GM23248 (cell line): Measurements from ENCODE around the gene CCDC85B.

Experiments
- EZH2 ChIP-seq: fragments of 200-600 bp; sonication (generic); IDR thresholded peaks from 2 replicates; pipeline ENCODE4 v1.6.1; 2018; ENCODE audit warnings: antibody characterized with exemption, mild to moderate bottlenecking; ENCODE audit not compliant: insufficient read depth, poor library complexity, severe bottlenecking
- EZH2phosphoT487 ChIP-seq: fragments of 200-600 bp; sonication (generic); IDR thresholded peaks from 2 replicates; pipeline ENCODE4 v1.6.1; 2018; ENCODE audit warnings: antibody characterized with exemption, moderate library complexity, mild to moderate bottlenecking, low read depth; ENCODE audit not compliant: insufficient read depth

GRCh38 chr11:65907878-65908277 lies 17.4 kb downstream of the CCDC85B start:
- TF ChIP-seq EZH2 (no peak), EZH2phosphoT487 (no peak)
